Hair follicular keratinocyte (primary cell): ENCODE measurements around the gene ACAA2. TPM values are rescaled to one million over a fixed set of nuclear protein-coding genes. Genes with fewer than 3 reads are reported as not detected.

Source experiments
- total RNA-seq: library from RNA; depleted of rRNA; stranded (reverse); fragments of >200 nt; gene quantifications from 2 replicates; pipeline ENCODE4 v1.2.3, GENCODE V29; 2015

The ACAA2 gene, protein sequence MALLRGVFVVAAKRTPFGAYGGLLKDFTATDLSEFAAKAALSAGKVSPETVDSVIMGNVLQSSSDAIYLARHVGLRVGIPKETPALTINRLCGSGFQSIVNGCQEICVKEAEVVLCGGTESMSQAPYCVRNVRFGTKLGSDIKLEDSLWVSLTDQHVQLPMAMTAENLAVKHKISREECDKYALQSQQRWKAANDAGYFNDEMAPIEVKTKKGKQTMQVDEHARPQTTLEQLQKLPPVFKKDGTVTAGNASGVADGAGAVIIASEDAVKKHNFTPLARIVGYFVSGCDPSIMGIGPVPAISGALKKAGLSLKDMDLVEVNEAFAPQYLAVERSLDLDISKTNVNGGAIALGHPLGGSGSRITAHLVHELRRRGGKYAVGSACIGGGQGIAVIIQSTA
- total RNA-seq, result 15.2 and 21.1 TPM in 2 replicates

DNA sequence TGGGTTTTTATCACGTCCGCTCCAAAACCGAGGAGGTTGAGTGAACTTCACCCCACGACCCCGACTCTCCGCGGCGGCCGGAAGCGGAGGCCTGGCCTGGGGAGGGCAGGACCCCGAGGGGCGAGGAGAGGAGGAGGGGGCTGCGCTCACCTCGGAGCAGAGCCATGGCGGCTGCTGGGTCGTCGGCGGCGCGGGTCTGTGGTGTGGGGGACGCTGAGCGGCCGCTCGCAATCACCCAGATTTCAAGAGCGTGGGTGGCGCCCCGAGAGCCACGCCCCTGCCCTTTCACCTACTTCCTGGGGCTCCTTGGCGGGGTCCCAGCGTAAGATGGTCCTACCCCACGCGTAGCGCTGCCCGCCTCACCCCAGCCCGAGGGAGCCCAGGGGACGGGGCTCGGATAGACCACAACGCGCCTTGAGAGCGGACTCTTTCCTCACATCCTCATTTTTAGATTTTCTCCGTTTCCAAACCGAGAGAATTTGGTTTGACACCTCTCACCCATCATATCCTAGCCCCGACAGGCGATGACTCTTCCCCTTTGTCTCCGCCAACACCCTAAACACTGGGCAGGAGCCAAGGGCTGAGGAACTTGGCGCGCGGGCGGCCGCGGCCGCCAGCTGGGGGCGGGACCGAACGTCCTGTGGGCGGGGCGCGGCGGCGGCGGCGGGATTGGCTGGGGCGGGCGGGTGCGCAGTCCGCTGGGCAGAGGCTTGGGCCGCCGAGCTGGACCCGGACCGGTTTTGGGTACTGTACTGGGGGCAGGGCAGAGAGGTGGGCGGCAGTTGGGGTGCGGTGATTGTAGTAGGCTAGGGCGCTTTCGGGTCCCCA lies at the start of gene ACAA2:
TSS of gene ACAA2 (minus strand) at position 215 of the 828 bp plus-strand sequence. CDS start at position 166, 49 bp downstream.

